ENCODE data around the gene PLPP1. TPM values are rescaled to one million over a fixed set of nuclear protein-coding genes. Genes with fewer than 3 reads are reported as not detected.

Gene PLPP1
- total RNA-seq, 1 donor from 2014 or later, result 56.1 TPM

GRCh38 chr5:55471468-55471867 lies 63.3 kb downstream of the PLPP1 start:
- H3K27ac ChIP-seq, result no peak overlapping the region
- TF ChIP-seq, protein P1, sequence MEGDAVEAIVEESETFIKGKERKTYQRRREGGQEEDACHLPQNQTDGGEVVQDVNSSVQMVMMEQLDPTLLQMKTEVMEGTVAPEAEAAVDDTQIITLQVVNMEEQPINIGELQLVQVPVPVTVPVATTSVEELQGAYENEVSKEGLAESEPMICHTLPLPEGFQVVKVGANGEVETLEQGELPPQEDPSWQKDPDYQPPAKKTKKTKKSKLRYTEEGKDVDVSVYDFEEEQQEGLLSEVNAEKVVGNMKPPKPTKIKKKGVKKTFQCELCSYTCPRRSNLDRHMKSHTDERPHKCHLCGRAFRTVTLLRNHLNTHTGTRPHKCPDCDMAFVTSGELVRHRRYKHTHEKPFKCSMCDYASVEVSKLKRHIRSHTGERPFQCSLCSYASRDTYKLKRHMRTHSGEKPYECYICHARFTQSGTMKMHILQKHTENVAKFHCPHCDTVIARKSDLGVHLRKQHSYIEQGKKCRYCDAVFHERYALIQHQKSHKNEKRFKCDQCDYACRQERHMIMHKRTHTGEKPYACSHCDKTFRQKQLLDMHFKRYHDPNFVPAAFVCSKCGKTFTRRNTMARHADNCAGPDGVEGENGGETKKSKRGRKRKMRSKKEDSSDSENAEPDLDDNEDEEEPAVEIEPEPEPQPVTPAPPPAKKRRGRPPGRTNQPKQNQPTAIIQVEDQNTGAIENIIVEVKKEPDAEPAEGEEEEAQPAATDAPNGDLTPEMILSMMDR (IDR thresholded peaks at IDR 0.05), result no peak
- no peaks in the 10 kb centered on the region for H3K9me3 ChIP-seq
- no peaks in the 10 kb centered on the region for H3K4me1 ChIP-seq
- DNase-seq (no peak), ATAC-seq (no peak)
- no peaks in the 10 kb centered on the region for H3K27me3 ChIP-seq
- intact Hi-C loops (cut with DNase I), result no loop called here
- no peaks in the 10 kb centered on the region for H3K36me3 ChIP-seq
- no peak overlapping the region for H3K4me3 ChIP-seq

GRCh38 chr5:55470282-55470681 lies 64.5 kb downstream of the PLPP1 start:
- no peak for ATAC-seq
- H3K27ac ChIP-seq, result no peak overlapping the region

DNA sequence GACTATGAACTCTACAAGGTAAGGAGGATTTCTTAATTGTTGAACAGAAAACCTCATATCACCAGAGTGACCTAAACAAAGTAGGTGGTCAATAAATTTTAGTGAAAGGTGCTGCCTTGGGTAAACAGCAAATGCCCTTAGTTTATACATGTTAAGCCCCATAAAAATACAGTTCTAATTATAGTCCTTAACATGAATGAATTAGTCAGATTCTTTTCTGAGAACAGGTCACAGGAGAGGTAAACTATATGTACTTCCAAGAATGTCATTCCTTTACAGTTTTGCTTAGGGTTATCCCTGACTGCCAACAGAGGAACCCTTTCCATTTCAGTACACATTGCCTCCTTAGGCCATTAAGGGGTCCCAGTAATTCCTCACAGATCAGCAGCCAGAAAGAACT lies 64.9 kb downstream of the PLPP1 start:
- TF ChIP-seq, protein P1 (IDR thresholded peaks at IDR 0.05), result no peak
- Histone ChIP-seq H3K27me3 (no peaks in the 10 kb centered on the region), H3K4me3 (no peak overlapping the region), H3K4me1 (no peaks in the 10 kb centered on the region), H3K9me3 (no peaks in the 10 kb centered on the region), H3K27ac (no peak overlapping the region), H3K36me3 (no peaks in the 10 kb centered on the region)
- intact Hi-C loops (cut with DNase I), result no loop called here
- DNase-seq (no peak), ATAC-seq (no peak)

More at GRCh38 chr5:55470282-55470681, 64.5 kb downstream of the PLPP1 start:
- no peak for DNase-seq
- intact Hi-C loops (cut with DNase I), result no loop called here
- Histone ChIP-seq H3K27me3 (no peaks in the 10 kb centered on the region), H3K9me3 (no peaks in the 10 kb centered on the region), H3K4me1 (no peaks in the 10 kb centered on the region), H3K36me3 (no peaks in the 10 kb centered on the region), H3K4me3 (no peak overlapping the region)
- TF ChIP-seq, protein P1 (IDR thresholded peaks at IDR 0.05), result no peak

- no peak for DNase-seq
- no peak for ATAC-seq
- Histone ChIP-seq H3K4me3 (no peak overlapping the region), H3K27me3 (no peaks in the 10 kb centered on the region), H3K27ac (no peak overlapping the region), H3K36me3 (no peaks in the 10 kb centered on the region), H3K4me1 (no peaks in the 10 kb centered on the region), H3K9me3 (no peaks in the 10 kb centered on the region)
- TF ChIP-seq, protein P1 (IDR thresholded peaks at IDR 0.05), result no peak
- intact Hi-C loops (cut with DNase I), result no loop called here
Observed at GRCh38 chr5:55467862-55468551, 66.8 kb downstream of the PLPP1 start.

GRCh38 chr5:55463613-55464012 lies 71.2 kb downstream of the PLPP1 start:
- intact Hi-C loops (cut with DNase I), result no loop called here
- TF ChIP-seq, protein P1 (IDR thresholded peaks at IDR 0.05), result no peak
- H3K36me3 ChIP-seq, result no peaks in the 10 kb centered on the region
- H3K4me1 ChIP-seq, result no peaks in the 10 kb centered on the region
- DNase-seq, result no peak
- H3K9me3 ChIP-seq, result no peaks in the 10 kb centered on the region
- H3K4me3 ChIP-seq, result no peak overlapping the region
- H3K27ac ChIP-seq, result no peak overlapping the region
- no peaks in the 10 kb centered on the region for H3K27me3 ChIP-seq
- ATAC-seq, result no peak

- intact Hi-C loops (cut with DNase I), result no loop called here
Observed at GRCh38 chr5:55459572-55459971, 75.2 kb downstream of the PLPP1 start.

More at GRCh38 chr5:55459572-55459971, 75.2 kb downstream of the PLPP1 start:
- no peaks in the 10 kb centered on the region for H3K27me3 ChIP-seq
- H3K4me3 ChIP-seq, result no peak overlapping the region
- H3K36me3 ChIP-seq, result no peaks in the 10 kb centered on the region
- TF ChIP-seq, protein P1 (IDR thresholded peaks at IDR 0.05), result no peak
- H3K27ac ChIP-seq, result no peak overlapping the region
- no peak for DNase-seq
- H3K4me1 ChIP-seq, result no peaks in the 10 kb centered on the region
- ATAC-seq, result no peak
- no peaks in the 10 kb centered on the region for H3K9me3 ChIP-seq

Measured in upper lobe of right lung (tissue), 1 donor.